K562 (cell line): Measurements from ENCODE around the gene CCKAR. TPM values are rescaled to one million over a fixed set of nuclear protein-coding genes. Genes with fewer than 3 reads are reported as not detected.
A peak's percentile ranks its signal among the peaks of the same experiment; 100 is the strongest.

Experiments
- C11orf30 ChIP-seq: fragments of 450-650 bp; IDR thresholded peaks from 2 replicates; pipeline ENCODE4 v1.6.1; 2016; ENCODE audit warnings: low read depth, mild to moderate bottlenecking
- HDAC6 ChIP-seq: IDR thresholded peaks from 2 replicates; pipeline ENCODE4 v1.6.1; 2012; ENCODE audit warnings: low read depth, mild to moderate bottlenecking, control low read depth, inconsistent platforms, low read length, moderate library complexity
- LCOR ChIP-seq: sonication (generic); formaldehyde crosslinking; IDR thresholded peaks from 2 replicates; pipeline ENCODE4 v1.8.0; 2022; ENCODE audit warnings: mild to moderate bottlenecking, missing genetic modification reagents
- PHB ChIP-seq: fragments of 250-450 bp; sonication (Bioruptor Pico); IDR thresholded peaks from 2 replicates; pipeline ENCODE4 v1.5.0; 2021
- PML ChIP-seq: IDR thresholded peaks from 2 replicates; pipeline ENCODE4 v1.6.1; 2012; ENCODE audit warnings: low read length, inconsistent platforms
- RAD21 ChIP-seq, 2 experiments: fragments of 250-450 bp in 1 of 2; fragments of 450-650 bp in 1 of 2; sonication (Bioruptor Pico) in 1 of 2; formaldehyde crosslinking in 1 of 2; IDR thresholded peaks in 1 of 2; conservative IDR thresholded peaks in 1 of 2; 2 replicates each; pipeline versions ENCODE4 v1.4.0 to v1.8.0; 2020 to 2022; ENCODE audit warnings: mild to moderate bottlenecking in 2 of 2, moderate library complexity in 1 of 2
- SAFB ChIP-seq: fragments of 200-400 bp; formaldehyde crosslinking; IDR thresholded peaks from 2 replicates; pipeline ENCODE4 v1.6.1; 2017; ENCODE audit warnings: low read depth, low read length, borderline replicate concordance
- ZNF12 ChIP-seq: sonication (generic); formaldehyde crosslinking; IDR thresholded peaks from 2 replicates; pipeline ENCODE4 v1.4.0; 2020; ENCODE audit warnings: mild to moderate bottlenecking, missing genetic modification reagents
- ZNF717 ChIP-seq: fragments of 250-450 bp; sonication (Bioruptor Pico); IDR thresholded peaks from 2 replicates; pipeline ENCODE4 v1.5.0; 2021
- ZNF77 ChIP-seq: fragments of 250-450 bp; sonication (Bioruptor Pico); IDR thresholded peaks from 2 replicates; pipeline ENCODE4 v1.5.0; 2020
- polyA plus RNA-seq, 8 experiments: library from polyadenylated mRNA; depleted of rRNA in 4 of 8; stranded (reverse) in 5 of 8; unstranded in 3 of 8; fragments of >200 nt; fragmentation: Nextera tagmentation in 2 of 8; fragmentation: Illumina TruSeq in 1 of 8; extraction: Ambion mirVana in 2 of 8; extraction: Trizol in 1 of 8; gene quantifications; 2 replicates each; pipeline versions ENCODE4 v1.2.1 to v1.2.3, GENCODE V29; 2011 to 2014; ENCODE audit warnings: inconsistent platforms in 1 of 8, missing spikeins in 1 of 8
- total RNA-seq, 7 experiments: library from RNA; depleted of rRNA in 6 of 7; stranded (reverse); fragments of >200 nt in 6 of 7; fragmentation: Illumina TruSeq in 2 of 7; extraction: Trizol in 2 of 7; gene quantifications; 2 replicates each; pipeline versions ENCODE4 v1.2.1 to v1.2.3, GENCODE V29; 2011 to 2021; ENCODE audit warnings: low replicate concordance in 1 of 7
- TF ChIP-seq, protein P1 (sequence below): sonication (generic); formaldehyde crosslinking; IDR thresholded peaks from 2 replicates; pipeline ENCODE4 v1.8.0; 2023; ENCODE audit warnings: missing genetic modification reagents, mild to moderate bottlenecking, borderline replicate concordance
- TF ChIP-seq, protein P2 (sequence below), 3 experiments: IDR thresholded peaks in 2 of 3; conservative IDR thresholded peaks in 1 of 3; 2 replicates each; pipeline ENCODE4 v1.5.1; 2011 to 2012; ENCODE audit warnings: low read length in 3 of 3, mild to moderate bottlenecking in 3 of 3, control low read depth in 2 of 3, improper control_type of control experiment in 1 of 3, inconsistent platforms in 1 of 3, low read depth in 1 of 3, mixed read lengths in 1 of 3, moderate library complexity in 1 of 3; ENCODE audit not compliant: insufficient read depth in 2 of 3
- TF ChIP-seq, protein P3 (sequence below): fragments of 200-800 bp; sonication (Bioruptor generic); IDR thresholded peaks from 2 replicates; pipeline ENCODE4 v1.6.1; 2017; ENCODE audit warnings: missing genetic modification characterization, missing compliant biosample characterization

Gene CCKAR
- total and polyA plus RNA-seq, 9 of the 15 experiments (the other 6 are each of a cell fraction or from before 2014, with no cell fraction given) = not detected

DNA sequence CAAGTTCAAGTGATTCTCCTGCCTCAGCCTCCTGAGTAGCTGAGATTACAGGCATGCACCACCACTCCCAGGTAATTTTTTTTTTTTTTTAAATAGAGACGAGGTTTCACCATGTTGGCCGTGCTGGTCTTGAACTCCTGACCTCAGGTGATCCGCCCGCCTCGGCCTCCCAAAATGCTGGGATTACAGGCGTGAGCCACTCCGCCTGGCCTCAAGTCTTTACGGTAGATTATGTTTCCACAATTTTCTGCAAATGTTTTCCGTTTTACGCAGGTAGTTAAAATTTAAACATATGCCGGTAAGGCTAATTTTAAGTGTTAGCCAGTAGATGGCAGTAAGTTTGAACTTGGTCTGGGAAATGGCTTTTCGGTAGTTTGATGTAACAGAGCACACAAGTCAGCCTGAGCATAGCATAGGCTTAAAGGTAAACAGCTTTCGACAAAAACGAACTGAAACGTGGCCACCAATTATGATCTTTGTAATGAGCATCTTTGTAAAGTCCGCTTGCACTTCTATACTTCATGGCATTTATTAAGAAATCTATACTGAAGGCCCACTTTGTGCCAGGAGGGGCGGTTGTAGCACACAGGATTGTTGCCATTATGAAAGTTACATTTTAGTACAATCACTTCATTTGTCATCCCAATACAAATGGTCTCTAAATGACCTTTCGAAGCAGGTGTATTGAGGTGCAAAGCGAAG, 31.1 kb downstream of the CCKAR start (continued):
- TF ChIP-seq, protein P1, sequence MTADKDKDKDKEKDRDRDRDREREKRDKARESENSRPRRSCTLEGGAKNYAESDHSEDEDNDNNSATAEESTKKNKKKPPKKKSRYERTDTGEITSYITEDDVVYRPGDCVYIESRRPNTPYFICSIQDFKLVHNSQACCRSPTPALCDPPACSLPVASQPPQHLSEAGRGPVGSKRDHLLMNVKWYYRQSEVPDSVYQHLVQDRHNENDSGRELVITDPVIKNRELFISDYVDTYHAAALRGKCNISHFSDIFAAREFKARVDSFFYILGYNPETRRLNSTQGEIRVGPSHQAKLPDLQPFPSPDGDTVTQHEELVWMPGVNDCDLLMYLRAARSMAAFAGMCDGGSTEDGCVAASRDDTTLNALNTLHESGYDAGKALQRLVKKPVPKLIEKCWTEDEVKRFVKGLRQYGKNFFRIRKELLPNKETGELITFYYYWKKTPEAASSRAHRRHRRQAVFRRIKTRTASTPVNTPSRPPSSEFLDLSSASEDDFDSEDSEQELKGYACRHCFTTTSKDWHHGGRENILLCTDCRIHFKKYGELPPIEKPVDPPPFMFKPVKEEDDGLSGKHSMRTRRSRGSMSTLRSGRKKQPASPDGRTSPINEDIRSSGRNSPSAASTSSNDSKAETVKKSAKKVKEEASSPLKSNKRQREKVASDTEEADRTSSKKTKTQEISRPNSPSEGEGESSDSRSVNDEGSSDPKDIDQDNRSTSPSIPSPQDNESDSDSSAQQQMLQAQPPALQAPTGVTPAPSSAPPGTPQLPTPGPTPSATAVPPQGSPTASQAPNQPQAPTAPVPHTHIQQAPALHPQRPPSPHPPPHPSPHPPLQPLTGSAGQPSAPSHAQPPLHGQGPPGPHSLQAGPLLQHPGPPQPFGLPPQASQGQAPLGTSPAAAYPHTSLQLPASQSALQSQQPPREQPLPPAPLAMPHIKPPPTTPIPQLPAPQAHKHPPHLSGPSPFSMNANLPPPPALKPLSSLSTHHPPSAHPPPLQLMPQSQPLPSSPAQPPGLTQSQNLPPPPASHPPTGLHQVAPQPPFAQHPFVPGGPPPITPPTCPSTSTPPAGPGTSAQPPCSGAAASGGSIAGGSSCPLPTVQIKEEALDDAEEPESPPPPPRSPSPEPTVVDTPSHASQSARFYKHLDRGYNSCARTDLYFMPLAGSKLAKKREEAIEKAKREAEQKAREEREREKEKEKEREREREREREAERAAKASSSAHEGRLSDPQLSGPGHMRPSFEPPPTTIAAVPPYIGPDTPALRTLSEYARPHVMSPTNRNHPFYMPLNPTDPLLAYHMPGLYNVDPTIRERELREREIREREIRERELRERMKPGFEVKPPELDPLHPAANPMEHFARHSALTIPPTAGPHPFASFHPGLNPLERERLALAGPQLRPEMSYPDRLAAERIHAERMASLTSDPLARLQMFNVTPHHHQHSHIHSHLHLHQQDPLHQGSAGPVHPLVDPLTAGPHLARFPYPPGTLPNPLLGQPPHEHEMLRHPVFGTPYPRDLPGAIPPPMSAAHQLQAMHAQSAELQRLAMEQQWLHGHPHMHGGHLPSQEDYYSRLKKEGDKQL = no peak
- TF ChIP-seq ZNF12 (no peak), C11orf30 (no peak), ZNF717 (CRISPR knock-in tag) (no peak), ZNF77 (CRISPR knock-in tag) (no peak), PHB (CRISPR knock-in tag) (no peak), RAD21 (CRISPR knock-in tag; conservative IDR thresholded peaks at IDR 0.05 in 1 of 2, IDR thresholded peaks at IDR 0.05 in 1 of 2) (peak; percentile 77 to 81), LCOR (no peak), PML (no peak), SAFB (no peak), HDAC6 (no peak)
- TF ChIP-seq, protein P2, sequence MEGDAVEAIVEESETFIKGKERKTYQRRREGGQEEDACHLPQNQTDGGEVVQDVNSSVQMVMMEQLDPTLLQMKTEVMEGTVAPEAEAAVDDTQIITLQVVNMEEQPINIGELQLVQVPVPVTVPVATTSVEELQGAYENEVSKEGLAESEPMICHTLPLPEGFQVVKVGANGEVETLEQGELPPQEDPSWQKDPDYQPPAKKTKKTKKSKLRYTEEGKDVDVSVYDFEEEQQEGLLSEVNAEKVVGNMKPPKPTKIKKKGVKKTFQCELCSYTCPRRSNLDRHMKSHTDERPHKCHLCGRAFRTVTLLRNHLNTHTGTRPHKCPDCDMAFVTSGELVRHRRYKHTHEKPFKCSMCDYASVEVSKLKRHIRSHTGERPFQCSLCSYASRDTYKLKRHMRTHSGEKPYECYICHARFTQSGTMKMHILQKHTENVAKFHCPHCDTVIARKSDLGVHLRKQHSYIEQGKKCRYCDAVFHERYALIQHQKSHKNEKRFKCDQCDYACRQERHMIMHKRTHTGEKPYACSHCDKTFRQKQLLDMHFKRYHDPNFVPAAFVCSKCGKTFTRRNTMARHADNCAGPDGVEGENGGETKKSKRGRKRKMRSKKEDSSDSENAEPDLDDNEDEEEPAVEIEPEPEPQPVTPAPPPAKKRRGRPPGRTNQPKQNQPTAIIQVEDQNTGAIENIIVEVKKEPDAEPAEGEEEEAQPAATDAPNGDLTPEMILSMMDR (IDR thresholded peaks at IDR 0.05 in 2 of 3, conservative IDR thresholded peaks at IDR 0.05 in 1 of 3; ENCODE audit: insufficient read depth in 2 of 3, low read depth in 1 of 3, low read length in 3 of 3) = peak; percentile 38 to 68 (median 61); a peak in 5 of 6 replicates
- TF ChIP-seq, protein P3, sequence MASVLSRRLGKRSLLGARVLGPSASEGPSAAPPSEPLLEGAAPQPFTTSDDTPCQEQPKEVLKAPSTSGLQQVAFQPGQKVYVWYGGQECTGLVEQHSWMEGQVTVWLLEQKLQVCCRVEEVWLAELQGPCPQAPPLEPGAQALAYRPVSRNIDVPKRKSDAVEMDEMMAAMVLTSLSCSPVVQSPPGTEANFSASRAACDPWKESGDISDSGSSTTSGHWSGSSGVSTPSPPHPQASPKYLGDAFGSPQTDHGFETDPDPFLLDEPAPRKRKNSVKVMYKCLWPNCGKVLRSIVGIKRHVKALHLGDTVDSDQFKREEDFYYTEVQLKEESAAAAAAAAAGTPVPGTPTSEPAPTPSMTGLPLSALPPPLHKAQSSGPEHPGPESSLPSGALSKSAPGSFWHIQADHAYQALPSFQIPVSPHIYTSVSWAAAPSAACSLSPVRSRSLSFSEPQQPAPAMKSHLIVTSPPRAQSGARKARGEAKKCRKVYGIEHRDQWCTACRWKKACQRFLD (CRISPR knock-in tag) = no peak
